K562 (cell line): ENCODE measurements around the gene GNG7.

ENCODE experiments used
- CTCF ChIP-seq, 3 experiments: IDR thresholded peaks in 2 of 3; conservative IDR thresholded peaks in 1 of 3; 2 replicates each; pipeline ENCODE4 v1.5.1; 2011 to 2012; ENCODE audit warnings: low read length in 3 of 3, mild to moderate bottlenecking in 3 of 3, control low read depth in 2 of 3, improper control_type of control experiment in 1 of 3, inconsistent platforms in 1 of 3, low read depth in 1 of 3, mixed read lengths in 1 of 3, moderate library complexity in 1 of 3; ENCODE audit not compliant: insufficient read depth in 2 of 3
- TOE1 ChIP-seq, 2 experiments: fragments of 450-650 bp in 1 of 2; sonication (generic) in 1 of 2; formaldehyde crosslinking in 1 of 2; IDR thresholded peaks; 2 replicates each; pipeline versions ENCODE4 v1.7.1 to v1.8.0; 2016 to 2022; ENCODE audit warnings: borderline replicate concordance in 2 of 2, mild to moderate bottlenecking in 2 of 2, antibody characterized with exemption in 1 of 2, inconsistent platforms in 1 of 2, low read depth in 1 of 2, missing genetic modification reagents in 1 of 2, moderate library complexity in 1 of 2
- TRIM24 ChIP-seq, 2 experiments: fragments of 450-650 bp; IDR thresholded peaks; 2 replicates each; pipeline ENCODE4 v1.6.1; 2016

GRCh38 chr19:2716722-2717637, 14.5 kb upstream of the GNG7 start:
- TF ChIP-seq TRIM24 (IDR thresholded peaks at IDR 0.05) (no peak), TOE1 (IDR thresholded peaks at IDR 0.05; ENCODE audit: borderline replicate concordance) (no peak), TOE1 (CRISPR knock-in tag; IDR thresholded peaks at IDR 0.05; ENCODE audit: borderline replicate concordance, low read depth) (no peak), CTCF (IDR thresholded peaks at IDR 0.05 in 2 of 3, conservative IDR thresholded peaks at IDR 0.05 in 1 of 3; ENCODE audit: insufficient read depth in 2 of 3, low read depth in 1 of 3, low read length in 3 of 3) (no peak)
